WTC11 (cell line): ENCODE data around the gene REEP3.

Experiments used
- CREB1 ChIP-seq: sonication (generic); formaldehyde crosslinking; IDR thresholded peaks from 2 replicates; pipeline ENCODE4 v1.8.0; 2023; ENCODE audit warnings: mild to moderate bottlenecking, missing genetic modification reagents
- CTCF ChIP-seq: fragments of 200-600 bp; IDR thresholded peaks from 2 replicates; pipeline ENCODE4 v1.8.0; 2022; ENCODE audit warnings: antibody characterized with exemption
- FOXP1 ChIP-seq: sonication (generic); formaldehyde crosslinking; IDR thresholded peaks from 2 replicates; pipeline ENCODE4 v1.8.0; 2022; ENCODE audit warnings: missing genetic modification reagents, mild to moderate bottlenecking, moderate library complexity, borderline replicate concordance
- MXD4 ChIP-seq: fragments of 250-450 bp; sonication (Bioruptor Pico); IDR thresholded peaks from 2 replicates; pipeline ENCODE4 v1.8.0; 2021; ENCODE audit warnings: mild to moderate bottlenecking, moderate library complexity, borderline replicate concordance
- NFYB ChIP-seq: sonication (generic); formaldehyde crosslinking; conservative IDR thresholded peaks from 2 replicates; pipeline ENCODE4 v1.8.0; 2022; ENCODE audit warnings: low read depth, missing genetic modification reagents
- RELA ChIP-seq: sonication (generic); formaldehyde crosslinking; IDR thresholded peaks from 2 replicates; pipeline ENCODE4 v1.8.1; 2022; ENCODE audit warnings: missing genetic modification reagents, mild to moderate bottlenecking, borderline replicate concordance
- TEAD4 ChIP-seq: sonication (generic); formaldehyde crosslinking; IDR thresholded peaks from 2 replicates; pipeline ENCODE4 v1.8.0; 2022; ENCODE audit warnings: mild to moderate bottlenecking, missing genetic modification reagents
- TP53 ChIP-seq: sonication (generic); formaldehyde crosslinking; IDR thresholded peaks from 2 replicates; pipeline ENCODE4 v1.8.1; 2023; ENCODE audit warnings: mild to moderate bottlenecking, missing genetic modification reagents
- USF2 ChIP-seq: sonication (generic); formaldehyde crosslinking; IDR thresholded peaks from 2 replicates; pipeline ENCODE4 v1.8.1; 2023; ENCODE audit warnings: mild to moderate bottlenecking, missing genetic modification reagents, moderate library complexity
- TF ChIP-seq, protein P1 (sequence below): sonication (generic); formaldehyde crosslinking; IDR thresholded peaks from 2 replicates; pipeline ENCODE4 v1.8.0; 2022; ENCODE audit warnings: mild to moderate bottlenecking, missing genetic modification reagents
- TF ChIP-seq, protein P2 (sequence below): sonication (generic); formaldehyde crosslinking; IDR thresholded peaks from 2 replicates; pipeline ENCODE4 v1.8.0; 2022; ENCODE audit warnings: mild to moderate bottlenecking, missing genetic modification reagents
- TF ChIP-seq, protein P3 (sequence below): sonication (generic); formaldehyde crosslinking; IDR thresholded peaks from 2 replicates; pipeline ENCODE4 v1.8.1; 2022; ENCODE audit warnings: low read depth, missing genetic modification reagents, borderline replicate concordance

DNA sequence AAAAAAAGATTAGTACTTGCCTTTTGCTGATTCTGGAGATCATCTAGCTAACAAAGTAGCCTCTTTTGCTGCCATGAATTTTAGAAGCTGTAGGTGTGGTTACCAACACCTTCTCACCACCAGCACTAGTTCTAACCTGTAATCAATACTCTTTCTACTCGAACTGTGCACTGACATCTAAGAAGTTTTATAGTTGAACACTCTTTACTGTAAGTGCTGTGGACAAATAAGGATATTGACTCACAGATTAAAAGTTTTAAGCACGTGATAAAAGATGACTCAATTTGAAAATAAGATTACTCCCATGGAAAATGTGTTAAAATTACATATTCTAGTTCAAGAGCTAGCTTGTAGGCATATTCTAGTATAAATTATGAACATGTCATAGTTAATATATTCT, 89.9 kb downstream of the REEP3 start:
- TF ChIP-seq CREB1 (CRISPR knock-in tag): no peak
- TF ChIP-seq, protein P1, sequence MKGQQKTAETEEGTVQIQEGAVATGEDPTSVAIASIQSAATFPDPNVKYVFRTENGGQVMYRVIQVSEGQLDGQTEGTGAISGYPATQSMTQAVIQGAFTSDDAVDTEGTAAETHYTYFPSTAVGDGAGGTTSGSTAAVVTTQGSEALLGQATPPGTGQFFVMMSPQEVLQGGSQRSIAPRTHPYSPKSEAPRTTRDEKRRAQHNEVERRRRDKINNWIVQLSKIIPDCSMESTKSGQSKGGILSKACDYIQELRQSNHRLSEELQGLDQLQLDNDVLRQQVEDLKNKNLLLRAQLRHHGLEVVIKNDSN: no peak
- TF ChIP-seq, protein P2, sequence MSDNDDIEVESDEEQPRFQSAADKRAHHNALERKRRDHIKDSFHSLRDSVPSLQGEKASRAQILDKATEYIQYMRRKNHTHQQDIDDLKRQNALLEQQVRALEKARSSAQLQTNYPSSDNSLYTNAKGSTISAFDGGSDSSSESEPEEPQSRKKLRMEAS (CRISPR knock-in tag): no peak
- TF ChIP-seq TP53 (CRISPR knock-in tag): no peak
- no peak for TF ChIP-seq MXD4 (CRISPR knock-in tag)
- TF ChIP-seq TEAD4 (CRISPR knock-in tag): no peak
- TF ChIP-seq, protein P3, sequence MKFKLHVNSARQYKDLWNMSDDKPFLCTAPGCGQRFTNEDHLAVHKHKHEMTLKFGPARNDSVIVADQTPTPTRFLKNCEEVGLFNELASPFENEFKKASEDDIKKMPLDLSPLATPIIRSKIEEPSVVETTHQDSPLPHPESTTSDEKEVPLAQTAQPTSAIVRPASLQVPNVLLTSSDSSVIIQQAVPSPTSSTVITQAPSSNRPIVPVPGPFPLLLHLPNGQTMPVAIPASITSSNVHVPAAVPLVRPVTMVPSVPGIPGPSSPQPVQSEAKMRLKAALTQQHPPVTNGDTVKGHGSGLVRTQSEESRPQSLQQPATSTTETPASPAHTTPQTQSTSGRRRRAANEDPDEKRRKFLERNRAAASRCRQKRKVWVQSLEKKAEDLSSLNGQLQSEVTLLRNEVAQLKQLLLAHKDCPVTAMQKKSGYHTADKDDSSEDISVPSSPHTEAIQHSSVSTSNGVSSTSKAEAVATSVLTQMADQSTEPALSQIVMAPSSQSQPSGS (CRISPR knock-in tag): no peak
- no peak for TF ChIP-seq FOXP1 (CRISPR knock-in tag)
- TF ChIP-seq USF2 (CRISPR knock-in tag): no peak
- no peak for TF ChIP-seq CTCF
- TF ChIP-seq NFYB (CRISPR knock-in tag): no peak
- TF ChIP-seq RELA: no peak
